HepG2 (cell line): ENCODE data around the gene DHRS1. TPM values are rescaled to one million over a fixed set of nuclear protein-coding genes. Genes with fewer than 3 reads are reported as not detected.
A peak's percentile ranks its signal among the peaks of the same experiment; 100 is the strongest.

Experiments
- ATF4 ChIP-seq, 2 experiments: fragments of 450-650 bp in 1 of 2; sonication (generic) in 1 of 2; formaldehyde crosslinking; IDR thresholded peaks; 2 replicates each; pipeline versions ENCODE4 v1.5.0 to v1.8.0; 2020 to 2022; ENCODE audit warnings: mild to moderate bottlenecking in 1 of 2, missing genetic modification reagents in 1 of 2
- CENPX ChIP-seq: sonication (generic); formaldehyde crosslinking; IDR thresholded peaks from 2 replicates; pipeline ENCODE4 v1.9.0; 2021; ENCODE audit warnings: mild to moderate bottlenecking, missing genetic modification reagents, moderate library complexity
- DDIT3 ChIP-seq: sonication (generic); formaldehyde crosslinking; IDR thresholded peaks from 2 replicates; pipeline ENCODE4 v1.4.0; 2020; ENCODE audit warnings: mild to moderate bottlenecking, missing genetic modification reagents
- ERF ChIP-seq: IDR thresholded peaks from 2 replicates; pipeline ENCODE4 v1.6.1; 2018; ENCODE audit warnings: missing biosample characterization, missing genetic modification reagents
- GLI4 ChIP-seq: sonication (generic); formaldehyde crosslinking; IDR thresholded peaks from 2 replicates; pipeline ENCODE4 v1.5.1; 2020; ENCODE audit warnings: missing genetic modification reagents, mild to moderate bottlenecking, moderate library complexity, borderline replicate concordance
- HHEX ChIP-seq: IDR thresholded peaks from 2 replicates; pipeline ENCODE4 v1.6.1; 2016; ENCODE audit warnings: control low read depth
- HOXA7 ChIP-seq: sonication (generic); formaldehyde crosslinking; IDR thresholded peaks from 2 replicates; pipeline ENCODE4 v1.8.1; 2022; ENCODE audit warnings: mild to moderate bottlenecking, missing genetic modification reagents, moderate library complexity
- KLF11 ChIP-seq: IDR thresholded peaks from 2 replicates; pipeline ENCODE4 v1.6.1; 2016; ENCODE audit warnings: missing compliant biosample characterization
- LCORL ChIP-seq, 2 experiments: fragments of 450-650 bp in 1 of 2; sonication (generic) in 1 of 2; formaldehyde crosslinking in 1 of 2; IDR thresholded peaks; 2 replicates each; pipeline versions ENCODE4 v1.5.0 to v1.6.1; 2017 to 2020; ENCODE audit warnings: antibody characterized with exemption in 1 of 2, missing genetic modification reagents in 1 of 2
- NAIF1 ChIP-seq: sonication (generic); formaldehyde crosslinking; IDR thresholded peaks from 2 replicates; pipeline ENCODE4 v1.5.0; 2020; ENCODE audit warnings: mild to moderate bottlenecking, missing genetic modification reagents, borderline replicate concordance
- NFIB ChIP-seq: sonication (generic); formaldehyde crosslinking; IDR thresholded peaks from 2 replicates; pipeline ENCODE4 v1.9.0; 2021; ENCODE audit warnings: missing genetic modification reagents, mild to moderate bottlenecking, borderline replicate concordance
- RCOR2 ChIP-seq: IDR thresholded peaks from 2 replicates; pipeline ENCODE4 v1.6.1; 2016; ENCODE audit warnings: missing biosample characterization, missing genetic modification reagents
- REL ChIP-seq: sonication (generic); formaldehyde crosslinking; conservative IDR thresholded peaks from 2 replicates; pipeline ENCODE4 v1.8.0; 2022; ENCODE audit warnings: mild to moderate bottlenecking, missing genetic modification reagents, moderate library complexity
- REXO4 ChIP-seq: sonication (generic); formaldehyde crosslinking; IDR thresholded peaks from 2 replicates; pipeline ENCODE4 v1.8.0; 2022; ENCODE audit warnings: missing genetic modification reagents, mild to moderate bottlenecking, borderline replicate concordance
- ZBTB34 ChIP-seq: sonication (generic); formaldehyde crosslinking; IDR thresholded peaks from 2 replicates; pipeline ENCODE4 v1.8.0; 2022; ENCODE audit warnings: mild to moderate bottlenecking, missing genetic modification reagents
- ZBTB39 ChIP-seq: sonication (generic); formaldehyde crosslinking; IDR thresholded peaks from 2 replicates; pipeline ENCODE4 v1.5.0; 2020; ENCODE audit warnings: missing genetic modification reagents
- ZNF766 ChIP-seq: sonication (generic); formaldehyde crosslinking; IDR thresholded peaks from 2 replicates; pipeline ENCODE4 v1.5.0; 2020; ENCODE audit warnings: missing genetic modification reagents, borderline replicate concordance
- ZNF784 ChIP-seq: sonication (generic); formaldehyde crosslinking; IDR thresholded peaks from 2 replicates; pipeline ENCODE4 v1.5.1; 2020; ENCODE audit warnings: missing genetic modification reagents, mild to moderate bottlenecking, borderline replicate concordance
- ZNF891 ChIP-seq: sonication (generic); formaldehyde crosslinking; IDR thresholded peaks from 2 replicates; pipeline ENCODE4 v1.5.0; 2020; ENCODE audit warnings: mild to moderate bottlenecking, missing genetic modification reagents
- polyA plus RNA-seq, 8 experiments: library from polyadenylated mRNA; depleted of rRNA in 3 of 8; stranded (reverse) in 7 of 8; unstranded in 1 of 8; fragments of >200 nt; fragmentation: Illumina TruSeq in 4 of 8; extraction: Trizol in 4 of 8; gene quantifications; 2 replicates each; pipeline versions ENCODE4 v1.2.1 to v1.2.3, GENCODE V29; 2011 to 2016; ENCODE audit warnings: low read depth in 4 of 8, missing spikeins in 1 of 8, mixed read lengths in 1 of 8; ENCODE audit not compliant: insufficient read depth in 1 of 8
- total RNA-seq, 5 experiments: library from RNA; depleted of rRNA; stranded (reverse); fragments of >200 nt; fragmentation: Illumina TruSeq; extraction: Trizol; gene quantifications; 2 replicates each; pipeline ENCODE4 v1.2.3, GENCODE V29; 2016; ENCODE audit warnings: low read depth in 1 of 5
- TF ChIP-seq, protein P1 (sequence below): IDR thresholded peaks from 2 replicates; pipeline ENCODE4 v1.6.1; 2016; ENCODE audit warnings: low read depth

DHRS1 gene
- total and polyA plus RNA-seq, 2 of the 13 experiments (the other 11 are each of a cell fraction or from before 2014, with no cell fraction given) = 49.8 to 60.8 TPM

DNA sequence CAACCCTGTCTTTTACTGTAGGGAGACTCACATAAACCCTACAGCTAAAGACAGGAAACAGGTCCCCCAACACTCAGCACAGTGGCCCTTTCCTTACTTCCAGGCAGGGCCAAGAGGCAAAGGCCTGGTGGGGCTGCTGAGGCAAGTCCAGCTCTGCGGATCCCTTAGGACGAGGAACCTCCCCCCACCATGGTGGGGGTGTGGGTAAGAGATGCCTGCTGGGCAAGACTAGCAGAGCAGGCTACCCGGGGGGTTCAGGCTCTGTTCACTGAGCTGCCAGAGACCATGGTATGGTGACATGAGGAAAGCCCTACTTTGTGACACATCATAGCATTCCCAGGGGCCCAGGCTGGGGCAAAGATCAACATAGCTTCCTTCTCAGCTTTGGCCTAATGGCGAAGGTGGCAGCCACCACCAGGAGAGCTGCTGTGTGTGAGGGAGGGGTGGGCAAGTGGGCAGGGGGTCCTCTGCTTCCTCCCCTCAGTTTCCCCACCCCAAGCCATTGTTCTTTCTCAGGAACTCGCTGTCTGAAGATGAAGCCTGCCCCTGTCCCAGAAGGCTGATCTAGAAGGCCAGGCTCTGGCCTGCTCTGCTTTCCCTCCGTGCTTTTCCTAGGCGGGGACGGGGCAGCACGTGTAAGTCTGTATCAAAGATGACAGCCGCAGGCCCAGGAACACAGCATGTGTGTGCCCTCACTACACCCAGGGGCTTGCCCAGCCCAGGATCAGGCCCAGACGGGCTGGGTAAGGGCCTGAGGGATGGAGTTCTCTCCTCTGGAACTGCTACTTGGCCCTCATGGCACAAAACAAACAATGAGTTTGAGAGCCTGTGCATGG lies 47.1 kb downstream of the DHRS1 start (continued):
- TF ChIP-seq ZNF766 (CRISPR knock-in tag) (peak; percentile 75; the same call in 1 of the 2 replicates), KLF11 (no peak), DDIT3 (CRISPR knock-in tag) (no peak), REL (CRISPR knock-in tag) (no peak), CENPX (no peak), RCOR2 (CRISPR knock-in tag) (peak; percentile 12; the same call in 1 of the 2 replicates), HHEX (CRISPR knock-in tag) (peak; percentile 76), ZNF891 (no peak), HOXA7 (CRISPR knock-in tag) (no peak), ERF (CRISPR knock-in tag) (peak; percentile 6; the same call in 1 of the 2 replicates), ZBTB34 (CRISPR knock-in tag) (no peak), NFIB (CRISPR knock-in tag) (no peak), ZNF784 (no peak; the same call in 1 of the 2 replicates), GLI4 (CRISPR knock-in tag) (no peak), REXO4 (no peak), LCORL (IDR thresholded peaks at IDR 0.05) (no peak), LCORL (CRISPR knock-in tag; IDR thresholded peaks at IDR 0.05) (no peak), ATF4 (CRISPR knock-in tag; IDR thresholded peaks at IDR 0.05) (peak in 1 of 2 experiments; percentile 54; a peak in 1 of 4 replicates), NAIF1 (no peak), ZBTB39 (CRISPR knock-in tag) (no peak; the same call in 1 of the 2 replicates)
- TF ChIP-seq, protein P1, sequence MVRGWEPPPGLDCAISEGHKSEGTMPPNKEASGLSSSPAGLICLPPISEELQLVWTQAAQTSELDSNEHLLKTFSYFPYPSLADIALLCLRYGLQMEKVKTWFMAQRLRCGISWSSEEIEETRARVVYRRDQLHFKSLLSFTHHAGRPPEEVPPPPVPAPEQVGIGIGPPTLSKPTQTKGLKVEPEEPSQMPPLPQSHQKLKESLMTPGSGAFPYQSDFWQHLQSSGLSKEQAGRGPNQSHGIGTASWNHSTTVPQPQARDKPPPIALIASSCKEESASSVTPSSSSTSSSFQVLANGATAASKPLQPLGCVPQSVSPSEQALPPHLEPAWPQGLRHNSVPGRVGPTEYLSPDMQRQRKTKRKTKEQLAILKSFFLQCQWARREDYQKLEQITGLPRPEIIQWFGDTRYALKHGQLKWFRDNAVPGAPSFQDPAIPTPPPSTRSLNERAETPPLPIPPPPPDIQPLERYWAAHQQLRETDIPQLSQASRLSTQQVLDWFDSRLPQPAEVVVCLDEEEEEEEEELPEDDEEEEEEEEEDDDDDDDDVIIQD = peak; percentile 95
